Measurements from ENCODE around the gene SOD2. TPM values are rescaled to one million over a fixed set of nuclear protein-coding genes. Genes with fewer than 3 reads are reported as not detected.
A peak's percentile ranks its signal among the peaks of the same experiment; 100 is the strongest.

Gene SOD2
- total and polyA plus RNA-seq, 2 of the 13 experiments (the other 11 are each of a cell fraction or from before 2014, with no cell fraction given), result 304 to 309 TPM

DNA sequence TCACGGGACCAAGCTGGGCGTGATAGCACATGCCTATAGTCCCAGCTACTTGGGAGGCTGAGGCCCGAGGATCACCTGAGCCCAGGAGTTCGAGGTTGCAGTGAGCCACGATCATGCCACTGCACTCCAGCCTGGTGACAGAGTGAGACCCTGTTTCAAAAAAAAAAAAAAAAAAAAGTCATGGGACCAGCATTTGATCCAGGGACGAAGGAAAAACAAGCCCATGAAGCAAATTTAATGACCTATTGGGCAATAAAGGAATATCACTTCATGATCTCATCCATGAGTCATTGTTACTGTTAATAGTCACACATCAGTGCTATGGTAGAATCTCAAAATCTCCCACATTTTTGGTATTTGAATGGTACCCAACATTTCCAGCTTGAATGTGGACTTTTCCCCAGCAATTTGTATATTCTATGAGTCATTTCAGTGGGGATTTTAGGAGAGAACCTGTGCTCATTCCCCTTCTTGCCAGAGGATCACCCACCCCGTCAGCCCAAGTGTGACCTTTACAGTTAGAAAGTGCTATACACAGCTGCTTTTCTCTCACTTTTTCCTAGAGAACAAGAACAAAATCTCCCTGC lies 8.5 kb upstream of the SOD2 start:
- Histone ChIP-seq H3K36me3 (replicated peaks in 1 of 2; ENCODE audit: control insufficient read depth in 1 of 2, insufficient read depth in 2 of 2, low read length in 2 of 2) (no peaks in the 10 kb centered on the region), H4K20me1 (ENCODE audit: insufficient read depth, low read length) (no peaks in the 10 kb centered on the region), H3K9ac (ENCODE audit: insufficient read depth, low read depth, low read length) (no peak overlapping the region), H3K27ac (ENCODE audit: extremely low read length, insufficient read depth, low read length) (no peak overlapping the region), H3K9me3 (ENCODE audit: low read length) (no peaks in the 10 kb centered on the region), H3K79me2 (ENCODE audit: insufficient read depth, low read length) (no peaks in the 10 kb centered on the region), H2AFZ (ENCODE audit: low read length) (no peak overlapping the region), H3K4me2 (ENCODE audit: low read depth, low read length) (no peak overlapping the region), H3K27me3 (ENCODE audit: control insufficient read depth in 1 of 2, insufficient read depth in 2 of 2, low read length in 2 of 2) (no peaks in the 10 kb centered on the region), H3K4me1 (ENCODE audit: insufficient read depth, low read length) (peaks cover 42% of the 10 kb centered on the region), H3K4me3 (replicated peaks in 1 of 3; ENCODE audit: insufficient read depth in 1 of 3, low read depth in 2 of 3, low read length in 3 of 3) (no peak overlapping the region)
- ChIA-PET POLR2A (interaction anchor here (0.7 to 4.2 kb wide), 5 partner anchors 9 to 62 kb away, joined by 3 to 33 read pairs (median 5); partner anchors contain the start of genes ACAT2 and SOD2), CTCF (ENCODE audit: low intra/inter-chr PET ratio, low total read pairs) (no interaction called here)
- peak; percentile 43 for DNase-seq (ENCODE audit: low spot score)
- no peak for FAIRE-seq
- ATAC-seq, result peak; percentile 36; the same call in 1 of the 3 replicates
- 73% methylated on average over 7 of the region's 7 CpGs for WGBS (ENCODE audit: low lambda C conversion rate)
- BruUV-seq (replicated peaks), result no TSS peak
- in situ Hi-C loops (cut with HindIII; ENCODE audit: extremely low pct_ligation_motif_present, low pct_unique_long_range_greater_than_20kb) (no loop called here), intact Hi-C loops (cut with micrococcal nuclease; ENCODE audit: unreplicated experiment) (no loop called here)
- peak; percentile 36; the same call in 1 of the 2 replicates for TF ChIP-seq CEBPG (CRISPR knock-in tag; IDR thresholded peaks at IDR 0.05)
- no peak for TF ChIP-seq RXRB (CRISPR knock-in tag; IDR thresholded peaks at IDR 0.05; ENCODE audit: borderline replicate concordance)
- TF ChIP-seq NCOR1 (IDR thresholded peaks at IDR 0.05; ENCODE audit: borderline replicate concordance, low read length), result no peak
- peak; percentile 49 for TF ChIP-seq ATF7 (IDR thresholded peaks at IDR 0.05)
- no peak for TF ChIP-seq ATF7 (CRISPR knock-in tag; IDR thresholded peaks at IDR 0.05)
- 0 out of 2 replicates have a peak, but pooled peaks have one; percentile 21 for TF ChIP-seq SAP130 (CRISPR knock-in tag; IDR thresholded peaks at IDR 0.05; ENCODE audit: low read depth)
- TF ChIP-seq FOSL2 (CRISPR knock-in tag; IDR thresholded peaks at IDR 0.05), result peak; percentile 49; the same call in 1 of the 2 replicates
- TF ChIP-seq CREB1 (IDR thresholded peaks at IDR 0.05), result peak; percentile 35; the same call in 1 of the 2 replicates
- TF ChIP-seq CREB1 (CRISPR knock-in tag; IDR thresholded peaks at IDR 0.05), result no peak
- TF ChIP-seq ZBTB21 (CRISPR knock-in tag; IDR thresholded peaks at IDR 0.05), result 0 out of 2 replicates have a peak, but pooled peaks have one; percentile 36
- 0 out of 2 replicates have a peak, but pooled peaks have one; percentile 14 for TF ChIP-seq TBX3 (IDR thresholded peaks at IDR 0.05; ENCODE audit: borderline replicate concordance)
- TF ChIP-seq ZNF549 (CRISPR knock-in tag; IDR thresholded peaks at IDR 0.05), result no peak
- TF ChIP-seq CEBPB (IDR thresholded peaks at IDR 0.05; ENCODE audit: borderline replicate concordance, low read depth, low read length), result peak; percentile 90
- no peak for TF ChIP-seq AFF4 (CRISPR knock-in tag; IDR thresholded peaks at IDR 0.05)
- TF ChIP-seq, protein P1, sequence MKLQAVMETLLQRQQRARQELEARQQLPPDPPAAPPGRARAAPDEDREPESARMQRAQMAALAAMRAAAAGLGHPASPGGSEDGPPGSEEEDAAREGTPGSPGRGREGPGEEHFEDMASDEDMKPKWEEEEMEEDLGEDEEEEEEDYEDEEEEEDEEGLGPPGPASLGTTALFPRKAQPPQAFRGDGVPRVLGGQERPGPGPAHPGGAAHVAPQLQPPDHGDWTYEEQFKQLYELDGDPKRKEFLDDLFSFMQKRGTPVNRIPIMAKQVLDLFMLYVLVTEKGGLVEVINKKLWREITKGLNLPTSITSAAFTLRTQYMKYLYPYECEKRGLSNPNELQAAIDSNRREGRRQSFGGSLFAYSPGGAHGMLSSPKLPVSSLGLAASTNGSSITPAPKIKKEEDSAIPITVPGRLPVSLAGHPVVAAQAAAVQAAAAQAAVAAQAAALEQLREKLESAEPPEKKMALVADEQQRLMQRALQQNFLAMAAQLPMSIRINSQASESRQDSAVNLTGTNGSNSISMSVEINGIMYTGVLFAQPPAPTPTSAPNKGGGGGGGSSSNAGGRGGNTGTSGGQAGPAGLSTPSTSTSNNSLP (IDR thresholded peaks at IDR 0.05; ENCODE audit: low read depth, low read length), result peak; percentile 79
